Measurements from ENCODE around the gene RHOXF2. TPM values are rescaled to one million over a fixed set of nuclear protein-coding genes. Genes with fewer than 3 reads are reported as not detected.
"Not testable (repeated sequence)": the region's sequence is repeated elsewhere in the genome, so short reads cannot be mapped to it uniquely, and the experiment has no call there.

The RHOXF2 gene
- total RNA-seq, 1 donor from 2014 or later = not detected

GRCh38 chrX:120196626-120197283 lies 38.3 kb downstream of the RHOXF2 start:
- not testable (repeated sequence) for DNase-seq (ENCODE audit: low read depth)

- no peak for DNase-seq (ENCODE audit: low read depth)
Observed at GRCh38 chrX:120200851-120201250, 42.4 kb downstream of the RHOXF2 start.

GRCh38 chrX:120205816-120206753 lies 47.7 kb downstream of the RHOXF2 start:
- peak; percentile 75 for DNase-seq (ENCODE audit: low read depth)

GRCh38 chrX:120207009-120207605 lies 48.7 kb downstream of the RHOXF2 start:
- peak; percentile 1 for DNase-seq (ENCODE audit: low read depth)

- peak; percentile 66 for DNase-seq (ENCODE audit: low read depth)
Observed at GRCh38 chrX:120213438-120214265, 55.2 kb downstream of the RHOXF2 start.

Other genes with a start within 250 kb of the RHOXF2 start
- 3.8 and 4.7 TPM in 2 replicates for gene NKAP, start 214.9 kb upstream of the RHOXF2 start, total RNA-seq
- gene RHOXF2B, start 80.9 kb upstream of the RHOXF2 start, total RNA-seq = not detected in 2 replicates
- not detected in 2 replicates for gene RHOXF1, start 42.7 kb upstream of the RHOXF2 start, total RNA-seq
- gene ZBTB33, start 92.2 kb downstream of the RHOXF2 start, total RNA-seq = 17.9 and 20.0 TPM in 2 replicates
- gene TMEM255A, start 152.8 kb downstream of the RHOXF2 start, total RNA-seq = 0.05 TPM in 1 of 2 replicates, not detected in the other
- gene ATP1B4, start 203.5 kb downstream of the RHOXF2 start, total RNA-seq = 2.5 and 58.0 TPM in 2 replicates

All from myocyte (in vitro differentiated cells).